Neuronal stem cell (in vitro differentiated cells): ENCODE data around the gene SETD1A.
"Not testable (repeated sequence)": the region's sequence is repeated elsewhere in the genome, so short reads cannot be mapped to it uniquely, and the experiment has no call there.

ENCODE experiments used
- DNase-seq: peaks from one replicate; pipeline ENCODE4 v3.0.0-alpha.2; 2013; ENCODE audit warnings: low spot score
- H2AFZ ChIP-seq: one replicate; pipeline ENCODE4 v1.6.1; 2013; ENCODE audit warnings: mild to moderate bottlenecking, low read length, inconsistent platforms
- H2AK5ac ChIP-seq: 2 replicates; pipeline ENCODE4 v1.6.1; 2013; ENCODE audit warnings: low read depth, mild to moderate bottlenecking, inconsistent platforms, low read length, moderate library complexity, mixed read lengths
- H2BK120ac ChIP-seq: 2 replicates; pipeline ENCODE4 v1.6.1; 2013; ENCODE audit warnings: low read depth, mild to moderate bottlenecking, inconsistent platforms, low read length, moderate library complexity, mixed read lengths
- H2BK12ac ChIP-seq: one replicate; pipeline ENCODE4 v1.6.1; 2013; ENCODE audit warnings: low read length, inconsistent platforms
- H2BK15ac ChIP-seq: 2 replicates; pipeline ENCODE4 v1.6.1; 2013; ENCODE audit warnings: mild to moderate bottlenecking, low read length, inconsistent platforms, mixed read lengths
- H2BK5ac ChIP-seq: one replicate; pipeline ENCODE4 v1.6.1; 2013; ENCODE audit warnings: inconsistent platforms, mild to moderate bottlenecking, low read length, moderate library complexity
- H3K14ac ChIP-seq: one replicate; pipeline ENCODE4 v1.6.1; 2013; ENCODE audit warnings: low read length, inconsistent platforms
- H3K18ac ChIP-seq: 2 replicates; pipeline ENCODE4 v1.6.1; 2013; ENCODE audit warnings: low read length, inconsistent platforms
- H3K23ac ChIP-seq: 2 replicates; pipeline ENCODE4 v1.6.1; 2013; ENCODE audit warnings: low read depth, mild to moderate bottlenecking, mixed read lengths, low read length, inconsistent platforms; ENCODE audit not compliant: poor library complexity
- H3K27ac ChIP-seq: replicated peaks from 3 replicates; pipeline ENCODE4 v1.5.1; 2013; ENCODE audit warnings: low read length, inconsistent platforms
- H3K27me3 ChIP-seq, 3 experiments: 2 replicates each; pipeline ENCODE4 v1.6.1; 2013; ENCODE audit warnings: low read length in 3 of 3, mild to moderate bottlenecking in 2 of 3, inconsistent platforms in 1 of 3, low read depth in 1 of 3, mixed read lengths in 1 of 3, moderate library complexity in 1 of 3; ENCODE audit not compliant: control insufficient read depth in 3 of 3, insufficient read depth in 3 of 3
- H3K36me3 ChIP-seq, 2 donors: replicated peaks in 1 of 2; 2 replicates each; pipeline ENCODE4 v1.6.1; 2013; ENCODE audit warnings: low read length in 2 of 2; ENCODE audit not compliant: control insufficient read depth in 2 of 2, insufficient read depth in 2 of 2
- H3K4ac ChIP-seq: 2 replicates; pipeline ENCODE4 v1.6.1; 2013; ENCODE audit warnings: inconsistent platforms, mild to moderate bottlenecking, low read length, moderate library complexity
- H3K4me1 ChIP-seq, 2 donors: 1 replicate in 1 of 2; 2 replicates in 1 of 2; pipeline ENCODE4 v1.6.1; 2013; ENCODE audit warnings: low read length in 2 of 2, low read depth in 1 of 2; ENCODE audit not compliant: control insufficient read depth in 2 of 2, insufficient read depth in 1 of 2
- H3K4me2 ChIP-seq: one replicate; pipeline ENCODE4 v1.6.1; 2013; ENCODE audit warnings: mild to moderate bottlenecking, low read length, inconsistent platforms; ENCODE audit not compliant: insufficient read depth, poor library complexity, severe bottlenecking
- H3K4me3 ChIP-seq, 2 donors: 2 replicates each; pipeline ENCODE4 v1.5.1; 2013; ENCODE audit warnings: low read length in 2 of 2, mild to moderate bottlenecking in 2 of 2, inconsistent platforms in 1 of 2, moderate library complexity in 1 of 2
- H3K79me1 ChIP-seq: one replicate; pipeline ENCODE4 v1.6.1; 2013; ENCODE audit warnings: low read depth, mild to moderate bottlenecking, inconsistent platforms, low read length, moderate library complexity
- H3K9ac ChIP-seq: one replicate; pipeline ENCODE4 v1.6.1; 2013; ENCODE audit warnings: mild to moderate bottlenecking, low read depth, low read length, inconsistent platforms; ENCODE audit not compliant: poor library complexity
- H3K9me3 ChIP-seq, 2 donors: replicated peaks in 1 of 2; 2 replicates each; pipeline versions ENCODE3 to v1.6.1; 2013; ENCODE audit warnings: low read length in 2 of 2, mild to moderate bottlenecking in 2 of 2, inconsistent platforms in 1 of 2, low read depth in 1 of 2, mixed read lengths in 1 of 2, moderate library complexity in 1 of 2; ENCODE audit not compliant: control insufficient read depth in 2 of 2, insufficient read depth in 1 of 2
- H4K8ac ChIP-seq: one replicate; pipeline ENCODE4 v1.6.1; 2013; ENCODE audit warnings: low read depth, mild to moderate bottlenecking, inconsistent platforms, low read length, moderate library complexity
- H4K91ac ChIP-seq: one replicate; pipeline ENCODE4 v1.6.1; 2013; ENCODE audit warnings: low read length, low read depth, mild to moderate bottlenecking, inconsistent platforms; ENCODE audit not compliant: poor library complexity
- WGBS, 2 donors: extraction: QIAGEN DNeasy Blood & Tissue Kit; methylation state at CpG; one replicate each; pipeline ENCODE4 v1.1.7; 2013; ENCODE audit warnings: missing lambda C conversion rate in 2 of 2, mixed read lengths in 1 of 2; ENCODE audit not compliant: insufficient read length in 2 of 2, insufficient replicate concordance in 1 of 2; ENCODE audit errors: extremely low coverage in 2 of 2; 5-methylcytosine and 5-hydroxymethylcytosine counted together

Gene SETD1A

GRCh38 chr16:31009120-31009519 is 51.6 kb downstream of the SETD1A start:
- no CpG with 5 or more reads among the region's 7 CpGs for WGBS, 2 donors
- peaks cover 13 to 18% of the 10 kb centered on the region in 2 donors for H3K4me1 ChIP-seq
- H3K79me1 ChIP-seq = peaks cover 5% of the 10 kb centered on the region
- no peak overlapping the region for H2BK120ac ChIP-seq
- H2BK5ac ChIP-seq = peak overlapping the region; percentile 22
- peak overlapping the region; percentile 71 for H3K9ac ChIP-seq
- no peaks in the 10 kb centered on the region for H3K9me3 ChIP-seq
- no peak overlapping the region for H2AFZ ChIP-seq
- H3K4me3 ChIP-seq = peak overlapping the region in 1 of 2 donors; percentile 54
- H2AK5ac ChIP-seq = peak overlapping the region; percentile 31
- H3K27ac ChIP-seq = no peak overlapping the region
- H2BK15ac ChIP-seq = no peak overlapping the region
- no peak overlapping the region for H3K18ac ChIP-seq
- DNase-seq = no peak
- peak overlapping the region; percentile 3 for H3K14ac ChIP-seq
- H3K36me3 ChIP-seq = no peaks in the 10 kb centered on the region
- no peak overlapping the region for H4K8ac ChIP-seq
- no peak overlapping the region for H2BK12ac ChIP-seq
- H3K4me2 ChIP-seq = no peak overlapping the region
- H3K27me3 ChIP-seq = peaks cover 0 to 3% (median 0%) of the 10 kb centered on the region in 3 experiments
- no peak overlapping the region for H3K4ac ChIP-seq
- H3K23ac ChIP-seq = peak overlapping the region; percentile 35
- H4K91ac ChIP-seq = no peak overlapping the region

- H2BK120ac ChIP-seq = no peak overlapping the region
- H2BK12ac ChIP-seq = no peak overlapping the region
- H3K9me3 ChIP-seq = no peaks in the 10 kb centered on the region
- no peak overlapping the region for H4K91ac ChIP-seq
- H2AFZ ChIP-seq = peak overlapping the region; percentile 94
- H3K27me3 ChIP-seq = peaks cover 0 to 3% (median 3%) of the 10 kb centered on the region in 3 experiments
- no peaks in the 10 kb centered on the region for H3K79me1 ChIP-seq
- peak overlapping the region; percentile 35 for H3K23ac ChIP-seq
- H3K27ac ChIP-seq = no peak overlapping the region
- no CpG with 5 or more reads among the region's 36 CpGs for WGBS, 2 donors
- H3K18ac ChIP-seq = peak overlapping the region; percentile 5
- no peak for DNase-seq
- H3K4me3 ChIP-seq = peak overlapping the region; percentile 54 to 72
- H3K4me2 ChIP-seq = peak overlapping the region; percentile 45
- peaks cover 13 to 18% of the 10 kb centered on the region in 2 donors for H3K4me1 ChIP-seq
- no peak overlapping the region for H3K4ac ChIP-seq
- no peak overlapping the region for H2AK5ac ChIP-seq
- H2BK5ac ChIP-seq = no peak overlapping the region
- H2BK15ac ChIP-seq = no peak overlapping the region
- H4K8ac ChIP-seq = no peak overlapping the region
- H3K9ac ChIP-seq = peak overlapping the region; percentile 71
- peak overlapping the region; percentile 3 for H3K14ac ChIP-seq
- no peaks in the 10 kb centered on the region for H3K36me3 ChIP-seq
These were observed 52.5 kb downstream of the SETD1A start for GRCh38 chr16:31009894-31010584.

DNA sequence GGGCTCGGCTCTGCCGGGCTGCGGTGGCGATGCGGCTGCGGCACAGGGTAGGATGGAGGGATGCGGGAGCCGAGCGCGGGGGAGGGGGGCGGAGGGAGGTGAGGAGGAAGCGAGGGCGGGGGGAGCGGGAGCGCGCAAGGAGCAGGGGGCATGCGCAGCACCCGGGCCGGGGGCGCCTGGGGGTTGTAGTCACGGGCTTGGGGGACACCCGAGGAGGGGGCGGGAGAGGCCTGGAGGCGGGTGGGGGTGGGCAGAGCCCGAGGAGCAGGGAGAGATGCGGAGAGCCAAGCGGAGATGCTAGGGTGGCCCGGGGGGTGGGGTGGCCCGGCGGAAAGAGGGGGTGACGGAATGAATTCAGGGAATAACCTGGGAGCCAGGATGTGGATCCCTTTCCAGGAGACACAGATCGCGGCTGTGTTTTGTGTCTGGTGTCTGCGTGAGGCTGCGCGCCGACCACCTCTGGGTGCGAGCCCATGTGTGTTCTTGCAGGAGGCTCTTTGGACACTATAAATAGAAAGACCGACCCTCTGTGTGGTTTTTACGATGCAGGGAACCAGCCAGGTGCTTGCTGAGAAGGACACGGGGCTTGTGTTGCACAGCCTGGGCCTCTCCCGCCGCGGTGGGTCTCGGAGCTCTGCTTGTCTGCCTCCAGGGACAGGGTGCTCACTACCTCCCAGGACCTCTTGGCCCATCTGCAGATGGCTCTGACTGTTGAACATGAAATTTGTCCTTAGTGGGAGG is 53.2 kb downstream of the SETD1A start, which contains the start of gene STX1B:
Gene STX1B, minus strand, starts transcription at position 54 of the 741 bp plus-strand sequence. CDS start 242 bp downstream, outside the sequence.
- Histone ChIP-seq H3K4me1 (peaks cover 13 to 16% of the 10 kb centered on the region in 2 donors), H2AFZ (peak within 1 kb of the TSS; percentile 94), H3K14ac (peak within 1 kb of the TSS; percentile 3), H3K9ac (peak within 1 kb of the TSS; percentile 71), H3K18ac (peak within 1 kb of the TSS; percentile 78), H2BK5ac (no peak within 1 kb of the TSS), H3K27ac (no peak within 1 kb of the TSS), H2BK12ac (peak within 1 kb of the TSS; percentile 25), H2BK120ac (no peak within 1 kb of the TSS), H3K36me3 (no peaks in the 10 kb centered on the region), H3K79me1 (no peaks in the 10 kb centered on the region), H3K4me2 (peak within 1 kb of the TSS; percentile 76), H4K8ac (peak within 1 kb of the TSS; percentile 26), H3K9me3 (no peaks in the 10 kb centered on the region), H4K91ac (peak within 1 kb of the TSS; percentile 14), H3K27me3 (peaks cover 0 to 3% (median 3%) of the 10 kb centered on the region in 3 experiments), H3K4me3 (peak within 1 kb of the TSS; percentile 54 to 74), H2BK15ac (peak within 1 kb of the TSS; percentile 51), H2AK5ac (peak within 1 kb of the TSS; percentile 59), H3K23ac (peak within 1 kb of the TSS; percentile 35), H3K4ac (no peak within 1 kb of the TSS)
- peak; percentile 59 for DNase-seq
- no CpG with 5 or more reads among the region's 45 CpGs for WGBS, 2 donors

DNA sequence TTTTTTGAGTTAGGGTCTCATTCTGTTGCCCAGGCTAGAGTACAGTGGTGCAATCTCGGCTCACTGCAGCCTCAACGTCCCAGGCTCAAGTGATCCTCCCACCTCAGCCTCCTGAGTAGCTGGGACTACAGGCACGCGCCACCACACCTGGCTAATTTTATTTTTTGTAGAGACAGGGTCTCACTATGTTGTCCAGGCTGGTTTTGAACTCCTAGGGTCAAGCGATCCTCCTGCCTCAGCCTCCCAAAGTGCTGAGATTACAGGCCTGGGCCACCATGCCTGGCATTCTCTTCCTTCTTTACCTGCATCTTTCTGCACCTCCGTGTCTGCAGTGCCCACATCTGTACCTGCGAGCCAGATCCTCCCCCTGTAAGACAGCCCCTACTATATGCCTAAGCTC is 54.3 kb downstream of the SETD1A start:
- H3K4me2 ChIP-seq, H3K27ac ChIP-seq, H4K91ac ChIP-seq, H4K8ac ChIP-seq, H3K9ac ChIP-seq, H2AK5ac ChIP-seq, H3K4me3 ChIP-seq, H3K4ac ChIP-seq, H2BK12ac ChIP-seq, H2BK5ac ChIP-seq, H3K27me3 ChIP-seq, H3K36me3 ChIP-seq, H3K79me1 ChIP-seq, DNase-seq, H2BK120ac ChIP-seq, H3K4me1 ChIP-seq, H2AFZ ChIP-seq, H3K14ac ChIP-seq, H3K23ac ChIP-seq, H3K9me3 ChIP-seq, H3K18ac ChIP-seq: not testable (repeated sequence)
- H2BK15ac ChIP-seq = peak overlapping the region; percentile 19
- no CpG with 5 or more reads among the region's 7 CpGs for WGBS, 2 donors
